ENCODE measurements around the gene ROCK2.

- TF ChIP-seq TARDBP (IDR thresholded peaks at IDR 0.05), result no peak
- no peak for TF ChIP-seq EZH2 (IDR thresholded peaks at IDR 0.05; ENCODE audit: borderline replicate concordance, low read depth, low read length)
Observed at GRCh38 chr2:11365096-11365879, 20.9 kb upstream of the ROCK2 start.
